ENCODE results near the gene SEMA6A. TPM values are rescaled to one million over a fixed set of nuclear protein-coding genes. Genes with fewer than 3 reads are reported as not detected.

Gene SEMA6A
- total RNA-seq, 1 donor from 2014 or later: 6.9 TPM

DNA sequence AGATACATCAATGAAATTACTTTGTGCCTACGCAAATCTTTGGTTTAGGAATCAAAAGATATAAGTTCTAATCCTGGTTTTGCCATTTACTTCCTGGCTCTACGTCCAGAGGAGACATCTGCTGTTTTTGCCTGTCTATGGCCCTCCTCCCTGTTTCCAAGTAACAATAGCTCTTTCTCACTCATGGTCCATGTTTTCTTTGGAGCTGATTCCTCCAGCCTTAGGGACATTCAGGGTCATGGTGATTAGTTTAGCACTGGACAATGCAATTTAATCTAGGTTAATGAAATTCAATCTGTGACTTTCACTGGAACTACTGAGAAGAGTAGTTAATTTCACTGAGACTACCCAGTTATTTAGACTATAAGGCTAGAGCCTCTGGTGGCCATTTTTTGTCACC lies 170.6 kb downstream of the SEMA6A start:
- DNase-seq (ENCODE audit: low read depth): peak; percentile 25

DNA sequence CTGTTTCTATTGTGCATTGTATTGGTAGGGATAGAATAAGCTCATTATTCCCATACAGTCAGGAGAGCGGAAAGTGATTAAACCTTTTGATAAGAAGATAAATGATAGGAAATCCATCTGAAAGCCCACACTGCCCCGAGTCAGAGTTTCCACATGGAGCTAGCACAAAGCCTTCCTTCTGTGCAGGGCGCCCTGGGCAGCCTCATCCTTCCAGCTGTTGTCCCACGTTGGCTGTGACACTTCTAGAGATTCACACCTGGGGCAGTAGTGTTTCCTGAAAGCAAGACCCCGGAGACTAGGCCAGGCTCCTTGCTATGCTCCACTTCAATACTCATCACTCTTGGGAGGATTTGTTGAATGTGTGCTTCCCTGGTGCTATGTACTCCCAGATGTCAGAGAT lies 172.4 kb downstream of the SEMA6A start:
- no peak for DNase-seq (ENCODE audit: low read depth)

DNA sequence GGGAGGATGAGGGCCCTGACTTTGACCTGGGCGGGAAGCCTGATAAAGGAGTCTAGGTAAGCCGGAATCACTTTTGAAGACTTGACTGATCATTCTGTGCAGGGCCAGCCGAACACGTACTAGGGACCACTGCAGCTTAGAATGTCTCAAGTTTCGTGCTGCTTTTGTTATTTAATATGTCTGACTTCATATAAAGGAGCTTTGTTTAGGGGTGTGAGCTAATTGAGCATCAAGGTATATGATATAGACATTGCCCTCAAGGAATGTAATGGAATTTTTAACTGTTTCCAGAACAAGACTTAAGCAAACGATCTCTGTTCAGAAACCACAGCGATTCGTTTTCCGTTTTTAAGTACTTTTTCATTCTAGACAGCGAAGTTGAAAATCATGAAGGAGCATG lies 173.0 kb downstream of the SEMA6A start:
- DNase-seq (ENCODE audit: low read depth): no peak

DNA sequence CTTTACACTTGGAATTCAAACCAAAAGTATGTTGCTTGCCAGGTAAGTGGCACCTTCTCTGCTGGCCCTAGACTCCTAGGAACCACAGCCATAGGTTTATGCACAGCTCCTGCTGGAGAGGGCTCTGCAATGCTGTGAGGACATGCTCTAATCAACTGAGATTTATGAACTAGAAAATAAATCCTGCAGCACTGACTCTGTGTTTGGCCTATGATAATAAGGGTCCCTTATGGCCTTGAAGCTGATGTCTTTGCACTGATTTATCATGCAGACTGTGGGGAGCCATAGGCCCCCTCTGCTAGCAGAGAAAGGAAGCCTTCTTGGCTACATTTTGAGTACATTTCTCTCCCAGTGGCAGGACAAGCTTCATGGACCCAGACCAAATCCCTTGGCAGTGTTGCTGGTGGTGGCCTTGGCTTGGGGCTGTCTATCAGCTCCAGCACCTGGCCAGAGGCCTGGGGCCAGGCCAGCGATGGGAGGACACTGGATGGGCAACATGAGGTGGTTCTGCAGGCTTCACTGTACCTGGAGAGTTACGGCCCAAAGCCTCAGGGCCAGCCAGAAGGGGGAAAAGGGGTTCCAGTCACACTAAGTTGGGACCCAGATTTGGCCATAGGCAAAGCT lies 178.0 kb downstream of the SEMA6A start:
- DNase-seq (ENCODE audit: low read depth): no peak

DNA sequence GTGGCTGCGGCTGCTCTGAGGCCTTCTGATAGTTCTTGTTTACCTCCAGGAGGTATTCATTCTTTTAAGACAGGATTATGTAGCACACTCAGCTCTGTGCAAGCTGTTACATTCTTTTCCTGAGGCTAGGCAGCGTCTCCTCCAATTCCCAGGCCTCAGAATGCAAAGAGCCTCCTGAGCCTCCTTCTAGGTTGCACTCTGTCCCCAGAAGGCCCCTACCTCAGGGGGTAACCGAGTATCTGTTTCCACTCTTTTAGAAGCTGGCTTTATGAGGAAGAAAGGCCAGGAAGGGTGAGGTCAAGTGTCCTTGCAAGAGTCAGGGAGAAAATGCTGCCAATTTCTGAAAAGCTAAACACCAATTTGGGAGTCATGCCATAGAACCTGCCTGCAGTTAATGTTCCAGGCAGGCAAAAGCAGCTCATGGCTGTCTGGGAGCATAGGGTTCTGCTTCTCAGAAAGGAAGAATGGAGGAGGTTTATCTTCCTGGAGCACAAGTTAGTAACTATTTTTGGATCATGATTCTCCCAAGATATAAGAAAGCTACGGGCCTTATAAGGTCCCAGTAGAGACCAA lies 178.9 kb downstream of the SEMA6A start:
- DNase-seq (ENCODE audit: low read depth): no peak

DNA sequence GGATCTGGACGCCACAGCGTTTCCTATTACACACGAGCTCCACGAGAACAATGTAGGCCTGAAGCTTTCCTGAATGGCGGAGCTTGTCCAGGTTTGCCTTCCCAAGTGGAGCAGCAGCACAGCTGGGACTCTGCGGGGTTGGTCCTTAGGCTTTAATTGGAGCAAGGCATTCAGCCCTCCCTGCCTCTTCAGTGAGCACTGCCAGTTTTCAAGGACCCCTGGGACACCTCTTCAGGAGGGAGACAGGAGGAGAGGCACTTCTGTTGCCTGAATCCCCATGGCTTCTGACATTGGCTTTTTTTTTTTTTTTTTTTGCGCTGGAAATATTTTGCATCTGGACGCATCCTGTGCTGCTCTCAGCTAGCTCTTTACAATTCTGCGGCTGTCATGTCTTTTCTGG lies 179.4 kb downstream of the SEMA6A start:
- no peak for DNase-seq (ENCODE audit: low read depth)

DNA sequence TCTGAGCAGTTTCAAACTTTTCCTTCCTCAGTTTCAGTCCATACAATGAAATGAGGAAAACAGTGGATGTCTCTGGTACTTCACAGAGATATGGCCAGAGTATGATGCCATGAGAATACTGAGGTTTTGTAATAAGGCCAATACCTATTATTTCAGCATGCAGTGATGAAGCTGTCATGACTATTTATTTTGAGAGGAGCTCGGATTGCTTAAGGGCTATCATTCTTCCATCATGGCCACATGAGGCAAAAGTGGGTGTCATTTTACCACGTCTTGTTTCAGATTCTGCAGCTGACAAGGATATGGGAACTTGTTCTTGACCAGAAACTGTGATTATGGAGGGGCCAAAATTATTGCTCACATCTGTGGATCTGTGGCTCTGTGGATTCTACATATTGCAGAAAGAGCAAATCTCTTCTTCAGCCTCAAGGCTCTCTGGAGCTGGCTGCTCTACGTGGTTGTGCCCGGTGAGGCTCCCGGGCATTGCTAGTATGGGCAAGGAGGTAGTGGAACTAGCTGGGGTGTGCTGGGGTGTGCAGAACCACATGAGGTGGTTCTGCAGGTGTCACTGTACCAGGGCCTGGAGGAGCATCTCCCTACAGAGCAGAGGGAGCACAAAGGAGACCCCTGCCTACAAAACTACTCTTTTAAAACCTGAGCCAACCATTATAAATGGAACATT lies 180.3 kb downstream of the SEMA6A start:
- no peak for DNase-seq (ENCODE audit: low read depth)

All from renal cortical epithelial cell (primary cell).